HG02970 (cell line): ENCODE results near the gene SMARCA4.

Experiments used
- ATAC-seq: cut with Tn5 transposase; IDR thresholded peaks from one replicate; pipeline ENCODE4 v1.9.1; 2021; ENCODE audit warnings: mild to moderate bottlenecking, moderate library complexity, moderate number of reproducible peaks; ENCODE audit not compliant: unreplicated experiment, low FRiP score

The SMARCA4 gene

GRCh38 chr19:11027381-11027780 is 66.6 kb downstream of the SMARCA4 start:
- no peak for ATAC-seq

- no peak for ATAC-seq
These were observed 67.3 kb downstream of the SMARCA4 start for GRCh38 chr19:11028146-11028545.

- no peak for ATAC-seq
These were observed 70.7 kb downstream of the SMARCA4 start for GRCh38 chr19:11031421-11032070.

GRCh38 chr19:11033251-11033650 is 72.4 kb downstream of the SMARCA4 start:
- no peak for ATAC-seq

- no peak for ATAC-seq
These were observed 72.9 kb downstream of the SMARCA4 start for GRCh38 chr19:11033763-11034162.

- no peak for ATAC-seq
These were observed 73.8 kb downstream of the SMARCA4 start for GRCh38 chr19:11034449-11035213.

- ATAC-seq, result peak; percentile 69
These were observed 74.9 kb downstream of the SMARCA4 start for GRCh38 chr19:11035441-11036377.

GRCh38 chr19:11038511-11038910 is 77.7 kb downstream of the SMARCA4 start:
- no peak for ATAC-seq

- no peak for ATAC-seq
These were observed 80.4 kb downstream of the SMARCA4 start for GRCh38 chr19:11041194-11041593.

GRCh38 chr19:11041966-11042627 is 81.3 kb downstream of the SMARCA4 start:
- no peak for ATAC-seq

GRCh38 chr19:11044431-11044830 is 83.6 kb downstream of the SMARCA4 start:
- ATAC-seq, result no peak

GRCh38 chr19:11045536-11045935 is 84.7 kb downstream of the SMARCA4 start:
- ATAC-seq, result no peak

GRCh38 chr19:11046605-11047354 is 86.0 kb downstream of the SMARCA4 start:
- ATAC-seq, result no peak

GRCh38 chr19:11047866-11048265 is 87.0 kb downstream of the SMARCA4 start:
- no peak for ATAC-seq

GRCh38 chr19:11050323-11051114 is 89.7 kb downstream of the SMARCA4 start:
- no peak for ATAC-seq

- no peak for ATAC-seq
These were observed 93.0 kb downstream of the SMARCA4 start for GRCh38 chr19:11053817-11054195.

- ATAC-seq, result no peak
These were observed 93.4 kb downstream of the SMARCA4 start for GRCh38 chr19:11054200-11054599.

- no peak for ATAC-seq
These were observed 93.8 kb downstream of the SMARCA4 start for GRCh38 chr19:11054628-11055027.
